ENCODE results near the gene LCE3B.

The LCE3B gene

DNA sequence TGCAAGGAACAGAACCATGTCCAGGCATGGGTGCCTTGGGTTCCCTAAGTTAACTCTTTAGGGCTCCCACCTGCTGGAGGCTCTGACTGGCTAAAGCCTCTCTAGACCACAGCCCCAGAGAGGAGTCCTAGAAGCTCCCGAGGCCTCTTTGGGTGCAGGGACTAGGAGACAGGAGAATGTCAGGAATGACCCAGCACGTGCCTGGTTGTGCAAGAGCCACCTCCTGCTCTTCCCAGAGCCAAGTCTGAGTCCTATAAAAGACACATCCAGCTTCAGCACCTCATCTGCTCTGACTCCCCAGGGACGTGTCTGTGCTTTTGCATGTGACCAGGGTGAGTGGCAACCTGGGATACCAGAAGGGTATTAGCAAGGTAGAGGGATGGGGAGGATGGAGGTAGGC, 49.5 kb downstream of the LCE3B start, which contains the start of gene LCE2D:
Gene LCE2D (plus strand): TSS at position 283 of the 400 bp plus-strand sequence. CDS start 726 bp downstream, outside the sequence.
- no peak for DNase-seq
